Stimulated activated memory B cell treated with anti-CD40 and anti-IgM and Interleukin-4, amounts not matched to agents 10 μg/mL and 1 μg/mL and 100 μg/mL, for 72 hours (primary cell): Measurements from ENCODE around the gene RFX3.

Source experiments
- ATAC-seq: fragments of 150-1000 bp; cut with Tn5 transposase; 2 replicates; pipeline ENCODE4 v1.10.0; 2021
- H3K27ac Mint-ChIP-seq: one replicate; pipeline ENCODE4 v1.8.0; 2022; ENCODE audit warnings: mild to moderate bottlenecking, mixed read lengths
- H3K27me3 Mint-ChIP-seq: one replicate; pipeline ENCODE4 v1.8.0; 2022; ENCODE audit warnings: mixed read lengths
- H3K36me3 Mint-ChIP-seq: one replicate; pipeline ENCODE4 v1.8.0; 2022; ENCODE audit warnings: mixed read lengths
- H3K4me1 Mint-ChIP-seq: one replicate; pipeline ENCODE4 v1.8.0; 2022; ENCODE audit warnings: mixed read lengths
- H3K4me3 Mint-ChIP-seq: one replicate; pipeline ENCODE4 v1.8.0; 2022; ENCODE audit warnings: mild to moderate bottlenecking, moderate library complexity, mixed read lengths
- H3K9me3 Mint-ChIP-seq: one replicate; pipeline ENCODE4 v1.8.0; 2022; ENCODE audit warnings: mixed read lengths

The RFX3 gene

DNA sequence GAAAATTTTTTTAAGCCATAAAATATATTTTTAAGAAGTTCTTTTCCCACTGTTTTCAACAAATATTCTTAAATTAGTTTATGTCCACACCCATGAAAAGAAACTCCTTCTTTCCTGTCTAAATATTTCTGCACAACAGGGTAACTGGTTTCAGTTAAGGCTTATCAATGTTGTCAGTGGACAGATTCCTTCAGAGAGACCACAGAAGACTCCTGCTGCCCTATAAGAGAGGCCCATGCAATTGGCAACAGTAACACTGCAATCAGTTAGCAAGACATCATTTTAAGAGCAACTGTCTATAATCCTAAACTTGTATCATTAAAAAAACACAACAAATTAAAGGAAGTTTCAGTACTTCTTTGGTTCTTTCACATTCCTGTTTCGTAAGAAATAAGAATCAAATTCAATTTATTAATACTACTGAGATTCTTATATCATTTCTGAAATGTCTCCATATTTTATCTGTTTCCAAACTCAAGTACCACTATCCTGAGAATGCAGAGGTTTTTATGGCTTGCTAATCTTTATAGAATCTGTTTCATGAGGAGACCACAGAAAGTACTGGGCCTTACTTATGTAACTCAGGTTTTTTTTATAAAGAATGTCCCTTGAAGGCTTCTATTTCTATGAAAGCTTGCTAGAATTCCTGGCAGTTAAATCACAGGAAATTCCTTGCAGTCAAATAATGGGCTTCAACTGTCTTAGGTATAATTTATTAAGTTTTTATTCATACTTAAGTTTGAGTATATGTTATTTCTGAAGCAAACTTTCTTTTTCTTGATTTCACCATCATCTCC is 240.2 kb downstream of the RFX3 start:
- Mint-ChIP-seq H3K27ac (no peak overlapping the region), H3K4me3 (no peak overlapping the region), H3K27me3 (no peaks in the 10 kb centered on the region), H3K36me3 (peaks cover 52% of the 10 kb centered on the region), H3K9me3 (no peaks in the 10 kb centered on the region), H3K4me1 (no peaks in the 10 kb centered on the region)
- no peak for ATAC-seq

DNA sequence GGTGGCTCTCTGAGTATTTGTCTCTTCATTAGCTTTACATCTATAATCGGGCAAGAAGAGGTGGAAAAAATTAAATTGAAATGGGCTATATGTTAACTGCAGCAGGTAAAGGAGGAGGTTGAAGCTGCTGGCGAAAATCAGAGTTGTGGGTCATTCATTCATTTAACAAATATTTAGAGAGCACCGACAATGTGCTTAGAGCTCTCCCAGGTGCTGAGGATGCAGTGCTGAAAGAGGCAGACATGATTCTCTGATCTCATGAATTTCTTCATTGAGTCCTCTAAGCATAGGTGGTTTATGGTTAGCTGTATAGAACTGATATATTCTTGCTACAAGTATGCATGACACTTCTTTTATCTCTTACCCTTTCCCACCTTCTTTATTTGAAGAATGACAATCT is 243.4 kb downstream of the RFX3 start:
- no peaks in the 10 kb centered on the region for H3K9me3 Mint-ChIP-seq
- no peak overlapping the region for H3K27ac Mint-ChIP-seq

DNA sequence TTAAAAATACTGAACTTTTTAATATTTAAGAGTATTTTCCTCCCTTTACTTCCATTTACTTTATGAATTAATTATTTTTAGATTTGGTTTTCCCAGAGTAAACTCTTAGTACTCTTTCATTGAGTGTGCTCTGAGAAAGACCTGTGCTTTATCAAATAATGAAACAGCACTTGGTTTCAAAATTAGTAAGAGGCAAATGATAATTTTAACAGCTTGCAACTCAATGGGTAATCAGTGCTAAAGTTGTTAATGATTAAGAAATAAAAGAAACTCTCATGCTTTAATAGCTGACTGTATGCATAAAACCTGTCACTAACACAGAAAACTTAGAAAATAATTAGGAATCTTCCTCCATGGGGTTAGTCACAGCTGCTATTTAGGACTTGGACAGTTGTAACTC is 244.4 kb downstream of the RFX3 start:
- H3K9me3 Mint-ChIP-seq = no peaks in the 10 kb centered on the region
- H3K36me3 Mint-ChIP-seq = peaks cover 47% of the 10 kb centered on the region
- H3K4me3 Mint-ChIP-seq = no peak overlapping the region
- no peak for ATAC-seq
- no peaks in the 10 kb centered on the region for H3K27me3 Mint-ChIP-seq
- H3K27ac Mint-ChIP-seq = no peak overlapping the region
- H3K4me1 Mint-ChIP-seq = no peaks in the 10 kb centered on the region

More for the DNA sequence above, 243.4 kb downstream of the RFX3 start:
- Mint-ChIP-seq H3K4me1 (no peaks in the 10 kb centered on the region), H3K36me3 (peaks cover 50% of the 10 kb centered on the region), H3K27me3 (no peaks in the 10 kb centered on the region), H3K4me3 (no peak overlapping the region)
- ATAC-seq = no peak

DNA sequence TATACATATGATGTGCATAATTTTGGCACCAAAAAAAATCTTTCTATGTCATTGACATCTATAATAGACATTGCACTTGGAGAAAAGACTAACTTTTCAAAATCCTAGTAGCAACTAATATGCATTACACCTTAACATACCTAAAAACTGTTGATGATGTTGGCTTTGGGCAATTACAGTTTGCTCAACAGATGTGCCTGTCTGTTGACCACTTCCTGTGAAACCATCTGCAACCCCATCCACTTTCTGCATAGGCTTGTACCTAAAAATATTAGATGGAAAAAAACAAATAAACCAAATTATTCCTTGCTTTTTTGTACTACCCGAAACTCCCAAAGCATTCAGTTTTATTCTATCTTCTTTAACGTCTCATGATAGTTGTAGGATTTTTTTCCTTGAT is 248.6 kb downstream of the RFX3 start:
- no peak for ATAC-seq
- Mint-ChIP-seq H3K27ac (no peak overlapping the region), H3K27me3 (no peaks in the 10 kb centered on the region), H3K4me1 (no peaks in the 10 kb centered on the region), H3K9me3 (no peaks in the 10 kb centered on the region), H3K36me3 (peaks cover 34% of the 10 kb centered on the region), H3K4me3 (no peak overlapping the region)

DNA sequence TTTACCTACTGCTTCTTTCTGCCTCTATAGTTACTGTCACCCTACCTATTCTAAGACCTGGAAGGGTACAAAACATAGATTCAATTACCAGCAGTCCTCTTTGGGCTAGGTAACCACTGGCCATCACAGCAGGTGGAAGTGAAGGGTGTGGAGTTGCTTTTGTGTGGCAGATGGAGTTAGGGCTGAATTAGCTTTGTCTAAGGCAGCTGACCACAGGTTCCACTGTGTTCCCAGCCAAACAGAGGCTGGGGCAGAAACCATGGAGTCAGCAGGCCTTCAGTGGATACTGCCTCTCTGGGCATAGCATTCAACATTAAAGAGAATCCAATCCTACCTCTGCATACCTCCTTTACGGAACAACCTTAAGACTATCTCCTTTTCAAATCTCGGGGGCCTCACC is 254.2 kb downstream of the RFX3 start:
- no peak for ATAC-seq
- Mint-ChIP-seq H3K36me3 (peaks cover 38% of the 10 kb centered on the region), H3K27ac (no peak overlapping the region), H3K9me3 (no peaks in the 10 kb centered on the region), H3K4me1 (no peaks in the 10 kb centered on the region), H3K27me3 (no peaks in the 10 kb centered on the region), H3K4me3 (no peak overlapping the region)

DNA sequence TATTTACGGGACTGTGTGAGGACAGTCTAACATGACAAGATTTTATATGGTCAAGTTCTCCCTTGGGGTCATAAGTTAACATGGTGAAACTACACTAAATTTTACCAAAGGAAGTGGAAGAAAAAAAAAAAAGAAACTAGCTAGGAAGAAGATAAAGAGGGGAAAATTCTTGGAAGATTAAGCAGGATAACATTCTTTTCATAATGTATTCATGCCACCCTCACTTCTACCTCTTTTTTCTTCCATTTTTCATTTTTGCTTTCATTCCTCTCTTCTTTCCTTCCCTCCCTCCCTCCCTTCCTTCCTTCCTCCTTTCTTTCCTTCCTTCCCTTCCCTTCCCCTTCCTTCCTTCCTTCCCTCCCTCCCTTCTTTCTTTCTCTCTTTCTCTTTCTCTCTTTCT is 254.6 kb downstream of the RFX3 start:
- H3K36me3 Mint-ChIP-seq = peaks cover 36% of the 10 kb centered on the region
- no peak overlapping the region for H3K27ac Mint-ChIP-seq

DNA sequence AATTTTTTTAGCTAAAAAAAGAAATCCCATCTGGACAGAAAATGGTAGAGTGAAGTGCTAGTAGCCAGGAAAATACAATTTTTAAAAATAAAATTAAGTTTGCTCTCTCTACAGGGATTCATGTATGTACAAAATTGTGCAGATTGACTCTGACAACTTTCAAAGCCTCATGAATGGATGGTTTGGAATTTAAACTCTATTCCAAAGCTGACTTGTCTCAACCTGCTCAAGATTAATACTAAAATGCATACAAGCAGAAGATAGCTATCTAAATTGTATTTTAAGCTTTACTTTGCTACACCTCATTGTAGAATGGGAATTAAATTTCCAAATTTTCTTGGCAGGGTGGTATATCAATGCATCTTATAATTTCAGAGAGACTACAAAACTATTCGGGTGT is 257.6 kb downstream of the RFX3 start:
- no peak overlapping the region for H3K4me3 Mint-ChIP-seq
- H3K4me1 Mint-ChIP-seq = no peaks in the 10 kb centered on the region
- no peak for ATAC-seq
- H3K27me3 Mint-ChIP-seq = no peaks in the 10 kb centered on the region
- H3K27ac Mint-ChIP-seq = no peak overlapping the region
- H3K9me3 Mint-ChIP-seq = no peaks in the 10 kb centered on the region
- peaks cover 45% of the 10 kb centered on the region for H3K36me3 Mint-ChIP-seq

More for the DNA sequence above, 254.6 kb downstream of the RFX3 start:
- Mint-ChIP-seq H3K27me3 (no peaks in the 10 kb centered on the region), H3K9me3 (no peaks in the 10 kb centered on the region), H3K4me1 (no peaks in the 10 kb centered on the region), H3K4me3 (no peak overlapping the region)
- no peak for ATAC-seq

DNA sequence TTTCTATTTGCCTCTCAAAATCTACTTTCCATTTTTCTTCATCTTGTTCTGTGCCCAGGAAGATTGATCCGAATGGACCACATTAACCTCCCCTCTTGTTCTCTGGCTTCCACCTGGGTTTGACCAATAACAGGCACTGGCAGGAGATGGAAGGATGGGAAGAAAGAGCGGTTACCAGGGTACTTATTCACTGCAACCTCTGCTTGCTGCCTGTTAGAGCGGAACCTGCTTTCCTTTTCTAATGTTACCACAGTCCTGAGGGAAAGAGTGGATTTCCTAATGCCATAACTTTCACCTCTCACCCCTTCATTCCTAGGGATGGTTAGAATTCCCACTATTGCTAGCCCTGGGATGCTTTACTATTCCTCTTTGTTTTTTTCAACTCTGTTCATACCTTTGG is 262.1 kb downstream of the RFX3 start:
- H3K4me1 Mint-ChIP-seq = no peaks in the 10 kb centered on the region

DNA sequence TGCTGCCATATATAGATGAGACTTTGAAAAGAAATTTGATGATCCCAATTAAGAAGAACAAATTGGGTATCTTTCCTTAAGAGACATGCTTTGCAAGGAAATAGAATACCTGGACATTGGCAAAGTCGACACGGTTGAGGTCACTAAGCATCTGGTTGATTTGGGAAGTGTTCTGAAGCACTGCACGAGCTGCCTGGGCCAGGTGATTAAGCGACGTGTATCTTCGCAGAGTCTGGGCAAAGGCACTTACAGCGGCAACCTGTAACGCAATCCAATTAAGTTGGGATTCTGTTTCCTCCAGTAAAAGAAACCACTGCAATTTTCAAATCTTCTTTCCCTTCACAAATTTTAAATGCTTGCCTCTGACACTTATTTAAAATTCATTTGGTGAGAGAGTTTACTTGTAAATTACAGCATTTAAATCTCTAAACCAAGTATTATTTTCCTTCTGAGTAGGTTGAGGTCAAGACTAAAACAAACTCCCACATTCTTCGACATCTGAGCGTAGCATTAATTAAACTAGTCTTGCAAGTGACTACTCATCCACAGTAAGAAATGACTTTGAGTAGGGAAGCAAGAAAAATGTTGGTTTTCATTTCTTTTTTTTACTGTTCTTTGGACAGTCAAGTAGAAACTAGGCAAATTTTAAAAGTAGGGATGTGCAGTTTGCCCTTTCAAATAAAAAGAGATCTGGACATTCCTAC is 262.8 kb downstream of the RFX3 start:
- no peak overlapping the region for H3K27ac Mint-ChIP-seq
- H3K9me3 Mint-ChIP-seq = no peaks in the 10 kb centered on the region
- H3K36me3 Mint-ChIP-seq = peaks cover 33% of the 10 kb centered on the region
- no peak overlapping the region for H3K4me3 Mint-ChIP-seq
- no peaks in the 10 kb centered on the region for H3K27me3 Mint-ChIP-seq
- H3K4me1 Mint-ChIP-seq = no peaks in the 10 kb centered on the region
- ATAC-seq = no peak

More for the DNA sequence above, 262.1 kb downstream of the RFX3 start:
- Mint-ChIP-seq H3K27me3 (no peaks in the 10 kb centered on the region), H3K4me3 (no peak overlapping the region), H3K36me3 (peaks cover 28% of the 10 kb centered on the region), H3K27ac (no peak overlapping the region), H3K9me3 (no peaks in the 10 kb centered on the region)
- ATAC-seq = no peak

DNA sequence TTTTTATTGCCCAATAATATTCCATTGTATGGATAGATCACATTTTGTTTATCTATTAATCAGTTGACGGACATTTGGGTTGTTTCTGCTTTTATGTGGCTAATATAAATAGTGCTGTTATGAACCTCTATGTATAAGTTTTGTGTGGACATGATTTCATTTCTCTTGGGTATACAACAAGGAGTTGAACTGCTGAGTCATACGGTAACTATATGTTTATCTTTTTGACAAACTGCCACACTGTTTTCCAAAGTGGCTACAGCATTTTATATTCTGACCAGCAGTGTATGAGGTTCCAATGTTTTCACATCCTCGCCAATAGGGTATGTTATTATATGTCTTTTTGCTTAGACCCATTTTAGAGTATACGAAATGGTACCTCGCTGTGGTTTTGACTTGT is 264.3 kb downstream of the RFX3 start:
- Mint-ChIP-seq H3K27ac (no peak overlapping the region), H3K27me3 (no peaks in the 10 kb centered on the region), H3K9me3 (no peaks in the 10 kb centered on the region), H3K36me3 (peaks cover 46% of the 10 kb centered on the region), H3K4me1 (no peaks in the 10 kb centered on the region), H3K4me3 (no peak overlapping the region)
- no peak for ATAC-seq

DNA sequence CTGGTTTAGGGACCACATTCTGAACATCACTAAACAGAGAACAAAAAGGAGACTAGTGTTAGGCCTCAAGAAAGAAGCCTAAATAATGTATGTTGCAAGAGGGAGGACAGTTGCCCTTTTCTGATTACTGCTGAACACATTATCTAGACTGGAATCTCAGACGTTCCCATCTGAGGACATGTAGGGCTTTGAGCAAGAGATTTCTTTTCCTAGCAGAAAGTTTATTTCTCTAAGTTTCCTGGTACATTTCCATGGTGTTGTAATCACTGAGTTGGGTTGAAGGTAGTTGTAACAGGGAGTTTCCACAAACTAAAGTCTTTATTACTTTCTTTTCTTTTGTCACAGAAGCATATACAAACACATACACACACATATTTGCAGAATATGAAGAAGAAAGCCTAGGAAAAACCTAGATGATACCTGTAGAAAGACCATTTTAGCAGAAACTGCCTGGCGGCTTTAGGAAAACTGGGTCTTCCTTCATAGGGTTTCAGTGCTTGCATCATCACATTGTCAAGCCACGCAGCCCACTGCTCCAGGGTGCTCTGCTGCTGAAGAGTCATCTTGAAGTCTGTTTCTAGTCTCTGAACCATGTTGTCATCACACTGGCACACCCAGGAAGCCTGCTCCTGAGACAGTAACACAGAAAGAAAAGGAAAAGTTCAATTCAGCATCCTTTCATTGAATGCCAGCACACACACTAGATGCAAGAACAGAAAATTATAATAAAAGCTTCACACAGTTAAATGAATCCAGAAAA is 269.1 kb downstream of the RFX3 start:
- Mint-ChIP-seq H3K9me3 (no peaks in the 10 kb centered on the region), H3K36me3 (peaks cover 63% of the 10 kb centered on the region)
- no peak for ATAC-seq

DNA sequence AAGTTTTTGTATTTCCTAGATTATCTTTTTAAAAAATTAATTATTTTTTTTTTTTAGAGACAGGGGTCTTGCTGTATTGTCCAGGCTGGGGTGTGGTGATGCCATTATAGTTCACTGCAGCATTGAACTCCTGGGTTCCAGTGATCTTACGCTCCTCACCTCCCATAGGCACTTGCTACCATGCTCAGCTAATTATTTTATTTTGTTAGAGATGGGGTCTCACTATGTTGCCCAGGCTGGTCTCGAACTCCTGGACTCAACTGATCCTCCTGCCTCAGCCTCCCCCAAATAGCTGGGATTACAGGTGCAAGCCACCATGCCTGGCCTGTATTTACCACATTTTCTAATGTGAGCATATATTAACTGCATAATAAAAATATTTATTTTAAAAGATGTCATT is 274.5 kb downstream of the RFX3 start:
- Mint-ChIP-seq H3K36me3 (peaks cover 56% of the 10 kb centered on the region), H3K27me3 (no peaks in the 10 kb centered on the region), H3K4me1 (no peaks in the 10 kb centered on the region), H3K4me3 (no peak overlapping the region), H3K27ac (no peak overlapping the region), H3K9me3 (no peaks in the 10 kb centered on the region)
- no peak for ATAC-seq

More for the DNA sequence above, 269.1 kb downstream of the RFX3 start:
- Mint-ChIP-seq H3K4me1 (no peaks in the 10 kb centered on the region), H3K4me3 (no peak overlapping the region), H3K27me3 (no peaks in the 10 kb centered on the region), H3K27ac (no peak overlapping the region)

DNA sequence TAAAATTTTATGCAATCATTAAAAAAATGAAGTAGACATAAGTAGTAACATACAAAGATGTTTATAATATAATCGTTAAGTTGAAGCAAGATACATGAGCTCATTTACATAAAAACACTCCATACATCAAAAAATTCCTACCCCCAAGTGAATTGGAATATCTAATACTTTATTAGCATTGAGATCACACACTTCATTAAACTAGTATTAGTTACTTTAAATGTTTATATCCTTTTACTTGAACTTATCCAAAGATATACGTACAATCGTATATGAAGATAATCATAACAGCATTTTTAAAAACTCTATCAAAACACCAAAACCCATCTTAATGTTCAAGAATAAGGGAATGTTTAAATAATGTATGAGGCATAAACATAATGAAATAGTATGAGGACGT is 275.1 kb downstream of the RFX3 start:
- H3K36me3 Mint-ChIP-seq = peaks cover 53% of the 10 kb centered on the region

DNA sequence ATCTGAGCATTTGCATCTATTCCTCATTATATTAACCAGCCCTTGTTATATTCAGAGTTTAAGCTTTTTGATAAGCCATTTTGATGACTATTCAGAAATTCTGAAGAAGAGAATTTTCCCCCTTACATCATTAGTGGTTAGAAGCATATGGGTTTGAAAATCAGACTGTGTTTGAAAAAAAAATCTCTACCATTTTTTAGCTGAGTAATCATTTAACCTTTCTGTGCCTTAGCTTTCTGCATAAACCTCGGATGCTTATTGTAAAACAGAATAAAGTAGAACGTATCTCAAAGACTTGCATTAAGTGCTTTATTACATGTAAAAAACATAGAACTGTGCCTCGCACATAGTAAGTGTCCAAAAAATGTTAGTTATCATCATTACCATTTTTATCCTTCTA is 278.6 kb downstream of the RFX3 start:
- Mint-ChIP-seq H3K4me3 (no peak overlapping the region), H3K9me3 (no peaks in the 10 kb centered on the region), H3K27me3 (no peaks in the 10 kb centered on the region), H3K4me1 (peaks cover 7% of the 10 kb centered on the region), H3K27ac (no peak overlapping the region), H3K36me3 (peaks cover 35% of the 10 kb centered on the region)
- ATAC-seq = no peak

More for the DNA sequence above, 275.1 kb downstream of the RFX3 start:
- Mint-ChIP-seq H3K4me3 (no peak overlapping the region), H3K27ac (no peak overlapping the region), H3K27me3 (no peaks in the 10 kb centered on the region), H3K9me3 (no peaks in the 10 kb centered on the region), H3K4me1 (no peaks in the 10 kb centered on the region)
- no peak for ATAC-seq

DNA sequence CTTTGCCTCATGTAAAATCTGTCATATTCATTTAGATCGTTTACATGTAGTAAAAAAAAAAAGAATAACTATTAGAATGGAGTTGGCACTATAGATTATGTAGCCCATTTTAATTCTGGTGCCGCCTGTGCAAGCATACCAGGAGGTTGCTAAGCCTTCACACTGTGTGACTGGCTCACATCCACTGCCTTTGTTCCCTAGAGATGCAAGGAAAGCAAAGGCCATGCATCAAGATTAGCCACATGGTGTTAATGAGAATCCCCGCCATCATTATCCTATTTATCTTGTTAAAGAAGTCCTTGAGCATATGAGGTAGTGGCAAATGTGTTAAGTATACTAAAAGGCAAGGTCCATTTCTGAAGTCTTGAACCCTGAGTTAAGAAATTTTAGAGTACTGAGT is 279.6 kb downstream of the RFX3 start:
- peaks cover 26% of the 10 kb centered on the region for H3K36me3 Mint-ChIP-seq
- H3K4me3 Mint-ChIP-seq = no peak overlapping the region
- H3K27me3 Mint-ChIP-seq = no peaks in the 10 kb centered on the region
- H3K27ac Mint-ChIP-seq = no peak overlapping the region
- H3K4me1 Mint-ChIP-seq = peaks cover 7% of the 10 kb centered on the region
- H3K9me3 Mint-ChIP-seq = no peaks in the 10 kb centered on the region
- ATAC-seq = no peak
